Fibroblast of lung (primary cell): ENCODE results near the gene DYNLT1. TPM values are rescaled to one million over a fixed set of nuclear protein-coding genes. Genes with fewer than 3 reads are reported as not detected.

Source experiments
- DNase-seq, 2 donors: peaks; one replicate each; pipeline versions ENCODE4 v3.0.0 to v3.0.0-alpha.2; 2010; ENCODE audit warnings: low read depth in 2 of 2
- H2AFZ ChIP-seq: 2 replicates; pipeline ENCODE4 v1.5.1; 2012; ENCODE audit warnings: low read length, control low read depth, inconsistent platforms
- H3K27ac ChIP-seq: 2 replicates; pipeline ENCODE4 v1.5.1; 2011; ENCODE audit warnings: low read length, control low read depth; ENCODE audit not compliant: insufficient read depth
- H3K27me3 ChIP-seq: 2 replicates; pipeline ENCODE4 v1.5.1; 2011; ENCODE audit warnings: mild to moderate bottlenecking, low read length; ENCODE audit not compliant: control insufficient read depth, insufficient read depth
- H3K36me3 ChIP-seq: 2 replicates; pipeline ENCODE4 v1.5.1; 2011; ENCODE audit warnings: low read length; ENCODE audit not compliant: control insufficient read depth, insufficient read depth
- H3K4me1 ChIP-seq: 2 replicates; pipeline ENCODE4 v1.5.1; 2011; ENCODE audit warnings: low read length; ENCODE audit not compliant: control insufficient read depth, insufficient read depth; ENCODE audit errors: extremely low read depth
- H3K4me2 ChIP-seq: 2 replicates; pipeline ENCODE4 v1.5.1; 2011; ENCODE audit warnings: low read length, control low read depth; ENCODE audit not compliant: insufficient read depth; ENCODE audit errors: extremely low read depth
- H3K4me3 ChIP-seq, 4 experiments: fragments of 200-600 bp in 1 of 4; sonication (generic) in 1 of 4; replicated peaks in 1 of 4; 2 replicates each; pipeline ENCODE4 v1.5.1; 2011 to 2016; ENCODE audit warnings: low read length in 4 of 4, low read depth in 3 of 4, mild to moderate bottlenecking in 3 of 4, control low read depth in 2 of 4, inconsistent platforms in 1 of 4, mixed read lengths in 1 of 4; ENCODE audit not compliant: insufficient read depth in 1 of 4; ENCODE audit errors: control extremely low read depth in 1 of 4
- H3K79me2 ChIP-seq: 2 replicates; pipeline ENCODE4 v1.5.1; 2012; ENCODE audit warnings: mild to moderate bottlenecking, low read length, inconsistent platforms; ENCODE audit not compliant: control insufficient read depth, insufficient read depth
- H3K9ac ChIP-seq: 2 replicates; pipeline ENCODE4 v1.5.1; 2011; ENCODE audit warnings: mild to moderate bottlenecking, low read length, control low read depth; ENCODE audit not compliant: insufficient read depth
- H3K9me3 ChIP-seq: 2 replicates; pipeline ENCODE4 v1.5.1; 2012; ENCODE audit warnings: low read depth, low read length; ENCODE audit not compliant: control insufficient read depth, insufficient read depth
- H4K20me1 ChIP-seq: 2 replicates; pipeline ENCODE4 v1.5.1; 2011; ENCODE audit warnings: low read length; ENCODE audit not compliant: control insufficient read depth, insufficient read depth; ENCODE audit errors: extremely low read depth
- CTCF ChIP-seq, 2 donors: IDR thresholded peaks in 1 of 2; conservative IDR thresholded peaks in 1 of 2; 1 replicate in 1 of 2; 2 replicates in 1 of 2; pipeline ENCODE4 v1.5.1; 2011 to 2012; ENCODE audit warnings: low read length in 2 of 2, control low read depth in 1 of 2, inconsistent platforms in 1 of 2, low read depth in 1 of 2, mild to moderate bottlenecking in 1 of 2
- EZH2 ChIP-seq: IDR thresholded peaks from 2 replicates; pipeline ENCODE4 v1.5.1; 2012; ENCODE audit warnings: low read length, control low read depth, mild to moderate bottlenecking; ENCODE audit errors: missing control alignments
- polyA plus RNA-seq, 2 donors: library from polyadenylated mRNA; depleted of rRNA in 1 of 2; stranded (reverse) in 1 of 2; unstranded in 1 of 2; fragments of >200 nt; gene quantifications; 2 replicates each; pipeline ENCODE4 v1.2.1, GENCODE V29; 2011 to 2012; ENCODE audit warnings: missing spikeins in 1 of 2
- total RNA-seq: library from RNA; depleted of rRNA; stranded (reverse); fragments of >200 nt; gene quantifications from 2 replicates; pipeline ENCODE4 v1.2.1, GENCODE V29; 2014

DYNLT1 gene
- total and polyA plus RNA-seq, 2 donors (not counting 1 experiment from before 2014, with no cell fraction given), result 92.3 to 296 TPM

DNA sequence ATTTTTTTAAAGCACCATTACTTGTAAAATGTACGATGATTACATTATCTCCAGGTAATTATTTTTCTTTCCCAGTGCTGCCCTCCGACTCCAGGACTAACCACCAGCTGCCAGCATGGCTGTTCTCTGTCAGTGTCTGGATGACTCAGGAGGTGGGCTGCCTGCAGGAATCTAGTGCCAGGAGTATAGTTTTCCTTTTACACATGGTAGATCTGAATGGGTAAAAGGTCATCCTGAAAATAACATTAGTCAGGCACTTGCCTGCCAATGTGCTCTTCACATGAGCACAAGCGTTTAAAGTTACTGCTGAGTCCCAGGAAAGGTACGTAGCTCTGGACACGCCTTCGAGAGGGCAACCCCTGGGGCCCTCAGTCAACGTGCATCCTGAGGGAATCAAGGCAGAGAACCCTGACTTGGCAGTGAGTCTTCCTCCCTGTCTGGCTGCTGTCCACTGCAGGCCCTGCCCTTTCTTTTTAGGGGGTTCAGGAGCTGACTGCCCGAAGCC lies 2.4 kb downstream of the DYNLT1 start:
- TF ChIP-seq EZH2 (no peak), CTCF (conservative IDR thresholded peaks at IDR 0.05 in 1 of 2, IDR thresholded peaks at IDR 0.05 in 1 of 2; ENCODE audit: low read depth in 1 of 2, low read length in 2 of 2) (no peak)
- Histone ChIP-seq H3K79me2 (peaks cover 61% of the 10 kb centered on the region), H3K27me3 (no peaks in the 10 kb centered on the region), H3K36me3 (no peaks in the 10 kb centered on the region), H3K9ac (no peak overlapping the region), H3K27ac (peak overlapping the region; percentile 98), H2AFZ (no peak overlapping the region), H3K9me3 (no peaks in the 10 kb centered on the region), H4K20me1 (no peaks in the 10 kb centered on the region), H3K4me1 (peaks cover 12% of the 10 kb centered on the region), H3K4me2 (peak overlapping the region; percentile 39), H3K4me3 (peak overlapping the region in 2 of 4 experiments; percentile 8 to 98)
- peak; percentile 92 to 95 for DNase-seq

DNA sequence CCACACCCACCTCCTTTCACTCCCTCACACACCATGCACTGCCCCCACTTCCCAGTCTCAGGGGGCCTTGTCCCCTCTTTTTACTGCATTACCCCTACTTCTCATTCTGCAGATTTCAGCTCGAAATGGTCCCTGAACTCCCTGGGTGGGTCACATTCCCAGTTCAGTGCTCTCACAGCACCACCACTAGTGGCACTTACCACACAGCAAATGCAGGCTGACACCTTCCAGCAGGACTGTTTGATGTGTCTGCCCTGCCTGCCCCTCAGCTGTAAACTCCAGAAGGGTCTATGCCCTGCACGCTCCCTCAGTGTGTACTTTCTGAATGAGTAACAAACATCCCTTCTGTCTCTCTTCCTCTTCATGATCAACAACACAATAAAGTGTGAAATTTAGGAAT lies 4.0 kb downstream of the DYNLT1 start:
- Histone ChIP-seq H4K20me1 (no peaks in the 10 kb centered on the region), H3K4me2 (no peak overlapping the region), H3K79me2 (peaks cover 63% of the 10 kb centered on the region), H3K4me3 (no peak overlapping the region), H2AFZ (no peak overlapping the region), H3K9ac (no peak overlapping the region), H3K9me3 (no peaks in the 10 kb centered on the region), H3K36me3 (peaks cover 4% of the 10 kb centered on the region), H3K4me1 (peaks cover 12% of the 10 kb centered on the region), H3K27me3 (no peaks in the 10 kb centered on the region), H3K27ac (no peak overlapping the region)
- no peak for DNase-seq
- no peak for TF ChIP-seq EZH2

DNA sequence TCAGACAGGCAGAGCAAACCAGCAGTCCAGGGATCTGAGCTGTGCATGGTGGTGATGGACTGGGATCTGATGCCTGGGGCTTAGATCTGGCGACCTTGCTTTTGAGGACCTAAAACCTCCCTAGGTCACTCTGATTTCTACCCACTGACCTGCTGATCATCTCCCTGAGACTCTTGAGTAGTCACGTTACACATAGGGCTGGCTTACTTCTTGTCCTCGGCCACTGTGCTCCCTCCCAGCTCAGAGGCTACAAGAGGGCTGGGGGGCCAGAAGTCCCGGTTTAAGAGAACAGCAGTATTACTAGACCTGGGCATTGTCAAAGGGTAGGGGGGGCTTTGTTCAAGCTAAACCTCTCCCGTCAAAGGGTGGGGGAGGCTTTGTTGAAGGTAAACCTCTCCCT lies 5.5 kb downstream of the DYNLT1 start:
- peaks cover 58% of the 10 kb centered on the region for H3K79me2 ChIP-seq
- H3K9me3 ChIP-seq, result no peaks in the 10 kb centered on the region
- no peak overlapping the region for H3K27ac ChIP-seq
- TF ChIP-seq EZH2 (no peak), CTCF (conservative IDR thresholded peaks at IDR 0.05 in 1 of 2, IDR thresholded peaks at IDR 0.05 in 1 of 2; ENCODE audit: low read depth in 1 of 2, low read length in 2 of 2) (no peak)
- H3K4me3 ChIP-seq, result no peak overlapping the region
- no peak overlapping the region for H3K4me2 ChIP-seq
- H4K20me1 ChIP-seq, result no peaks in the 10 kb centered on the region
- H3K27me3 ChIP-seq, result no peaks in the 10 kb centered on the region
- peaks cover 9% of the 10 kb centered on the region for H3K4me1 ChIP-seq
- peaks cover 4% of the 10 kb centered on the region for H3K36me3 ChIP-seq
- no peak overlapping the region for H3K9ac ChIP-seq
- no peak overlapping the region for H2AFZ ChIP-seq
- DNase-seq, result no peak
